Measurements from ENCODE around the gene PM20D2. TPM values are rescaled to one million over a fixed set of nuclear protein-coding genes. Genes with fewer than 3 reads are reported as not detected.

The PM20D2 gene
- total and polyA plus RNA-seq, 2 of the 13 experiments (the other 11 are each of a cell fraction or from before 2014, with no cell fraction given), result 13.3 to 26.3 TPM

- no peak for TF ChIP-seq SRSF4 (IDR thresholded peaks at IDR 0.05; ENCODE audit: low read depth, low read length, poor library complexity, severe bottlenecking)
Measured at GRCh38 chr6:89209457-89209856, 63.6 kb downstream of the PM20D2 start (continued).

- H3K9me3 ChIP-seq (ENCODE audit: low read length), result no peaks in the 10 kb centered on the region
- TF ChIP-seq ZFP82 (CRISPR knock-in tag; IDR thresholded peaks at IDR 0.05; ENCODE audit: borderline replicate concordance), result no peak
- TF ChIP-seq DNMT1 (CRISPR knock-in tag; IDR thresholded peaks at IDR 0.05), result no peak
- TF ChIP-seq PHF21A (CRISPR knock-in tag; IDR thresholded peaks at IDR 0.05), result no peak
- TF ChIP-seq KLF11 (CRISPR knock-in tag; IDR thresholded peaks at IDR 0.05), result no peak
- no peak for TF ChIP-seq BRF2 (CRISPR knock-in tag; IDR thresholded peaks at IDR 0.05)
- TF ChIP-seq ERF (CRISPR knock-in tag; IDR thresholded peaks at IDR 0.05), result no peak
- TF ChIP-seq NFE2L1 (CRISPR knock-in tag; IDR thresholded peaks at IDR 0.05; ENCODE audit: borderline replicate concordance), result no peak
- TF ChIP-seq, protein P1, sequence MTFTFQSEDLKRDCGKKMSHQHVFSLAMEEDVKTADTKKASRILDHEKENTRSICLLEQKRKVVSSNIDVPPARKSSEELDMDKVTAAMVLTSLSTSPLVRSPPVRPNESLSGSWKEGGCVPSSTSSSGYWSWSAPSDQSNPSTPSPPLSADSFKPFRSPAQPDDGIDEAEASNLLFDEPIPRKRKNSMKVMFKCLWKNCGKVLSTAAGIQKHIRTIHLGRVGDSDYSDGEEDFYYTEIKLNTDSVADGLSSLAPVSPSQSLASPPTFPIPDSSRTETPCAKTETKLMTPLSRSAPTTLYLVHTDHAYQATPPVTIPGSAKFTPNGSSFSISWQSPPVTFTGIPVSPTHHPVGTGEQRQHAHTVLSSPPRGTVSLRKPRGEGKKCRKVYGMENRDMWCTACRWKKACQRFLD (CRISPR knock-in tag; IDR thresholded peaks at IDR 0.05; ENCODE audit: borderline replicate concordance), result no peak
- no peak for TF ChIP-seq ARNT2 (CRISPR knock-in tag; IDR thresholded peaks at IDR 0.05; ENCODE audit: low read depth)
- no peak for TF ChIP-seq RAD51 (IDR thresholded peaks at IDR 0.05; ENCODE audit: borderline replicate concordance)
- TF ChIP-seq, protein P2, sequence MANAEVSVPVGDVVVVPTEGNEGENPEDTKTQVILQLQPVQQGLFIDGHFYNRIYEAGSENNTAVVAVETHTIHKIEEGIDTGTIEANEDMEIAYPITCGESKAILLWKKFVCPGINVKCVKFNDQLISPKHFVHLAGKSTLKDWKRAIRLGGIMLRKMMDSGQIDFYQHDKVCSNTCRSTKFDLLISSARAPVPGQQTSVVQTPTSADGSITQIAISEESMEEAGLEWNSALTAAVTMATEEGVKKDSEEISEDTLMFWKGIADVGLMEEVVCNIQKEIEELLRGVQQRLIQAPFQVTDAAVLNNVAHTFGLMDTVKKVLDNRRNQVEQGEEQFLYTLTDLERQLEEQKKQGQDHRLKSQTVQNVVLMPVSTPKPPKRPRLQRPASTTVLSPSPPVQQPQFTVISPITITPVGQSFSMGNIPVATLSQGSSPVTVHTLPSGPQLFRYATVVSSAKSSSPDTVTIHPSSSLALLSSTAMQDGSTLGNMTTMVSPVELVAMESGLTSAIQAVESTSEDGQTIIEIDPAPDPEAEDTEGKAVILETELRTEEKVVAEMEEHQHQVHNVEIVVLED (CRISPR knock-in tag; IDR thresholded peaks at IDR 0.05; ENCODE audit: borderline replicate concordance), result no peak
- TF ChIP-seq, protein P3, sequence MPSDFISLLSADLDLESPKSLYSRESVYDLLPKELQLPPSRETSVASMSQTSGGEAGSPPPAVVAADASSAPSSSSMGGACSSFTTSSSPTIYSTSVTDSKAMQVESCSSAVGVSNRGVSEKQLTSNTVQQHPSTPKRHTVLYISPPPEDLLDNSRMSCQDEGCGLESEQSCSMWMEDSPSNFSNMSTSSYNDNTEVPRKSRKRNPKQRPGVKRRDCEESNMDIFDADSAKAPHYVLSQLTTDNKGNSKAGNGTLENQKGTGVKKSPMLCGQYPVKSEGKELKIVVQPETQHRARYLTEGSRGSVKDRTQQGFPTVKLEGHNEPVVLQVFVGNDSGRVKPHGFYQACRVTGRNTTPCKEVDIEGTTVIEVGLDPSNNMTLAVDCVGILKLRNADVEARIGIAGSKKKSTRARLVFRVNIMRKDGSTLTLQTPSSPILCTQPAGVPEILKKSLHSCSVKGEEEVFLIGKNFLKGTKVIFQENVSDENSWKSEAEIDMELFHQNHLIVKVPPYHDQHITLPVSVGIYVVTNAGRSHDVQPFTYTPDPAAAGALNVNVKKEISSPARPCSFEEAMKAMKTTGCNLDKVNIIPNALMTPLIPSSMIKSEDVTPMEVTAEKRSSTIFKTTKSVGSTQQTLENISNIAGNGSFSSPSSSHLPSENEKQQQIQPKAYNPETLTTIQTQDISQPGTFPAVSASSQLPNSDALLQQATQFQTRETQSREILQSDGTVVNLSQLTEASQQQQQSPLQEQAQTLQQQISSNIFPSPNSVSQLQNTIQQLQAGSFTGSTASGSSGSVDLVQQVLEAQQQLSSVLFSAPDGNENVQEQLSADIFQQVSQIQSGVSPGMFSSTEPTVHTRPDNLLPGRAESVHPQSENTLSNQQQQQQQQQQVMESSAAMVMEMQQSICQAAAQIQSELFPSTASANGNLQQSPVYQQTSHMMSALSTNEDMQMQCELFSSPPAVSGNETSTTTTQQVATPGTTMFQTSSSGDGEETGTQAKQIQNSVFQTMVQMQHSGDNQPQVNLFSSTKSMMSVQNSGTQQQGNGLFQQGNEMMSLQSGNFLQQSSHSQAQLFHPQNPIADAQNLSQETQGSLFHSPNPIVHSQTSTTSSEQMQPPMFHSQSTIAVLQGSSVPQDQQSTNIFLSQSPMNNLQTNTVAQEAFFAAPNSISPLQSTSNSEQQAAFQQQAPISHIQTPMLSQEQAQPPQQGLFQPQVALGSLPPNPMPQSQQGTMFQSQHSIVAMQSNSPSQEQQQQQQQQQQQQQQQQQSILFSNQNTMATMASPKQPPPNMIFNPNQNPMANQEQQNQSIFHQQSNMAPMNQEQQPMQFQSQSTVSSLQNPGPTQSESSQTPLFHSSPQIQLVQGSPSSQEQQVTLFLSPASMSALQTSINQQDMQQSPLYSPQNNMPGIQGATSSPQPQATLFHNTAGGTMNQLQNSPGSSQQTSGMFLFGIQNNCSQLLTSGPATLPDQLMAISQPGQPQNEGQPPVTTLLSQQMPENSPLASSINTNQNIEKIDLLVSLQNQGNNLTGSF (CRISPR knock-in tag; IDR thresholded peaks at IDR 0.05), result no peak
- no peak for TF ChIP-seq ZNF282 (IDR thresholded peaks at IDR 0.05; ENCODE audit: partially characterized antibody)
- ChIA-PET CTCF (ENCODE audit: low intra/inter-chr PET ratio, low total read pairs) (no interaction called here), POLR2A (no interaction called here)
- no peaks in the 10 kb centered on the region for H3K36me3 ChIP-seq (replicated peaks in 1 of 2; ENCODE audit: control insufficient read depth in 1 of 2, insufficient read depth in 2 of 2, low read length in 2 of 2)
- no peak for DNase-seq (ENCODE audit: low spot score)
- no peak overlapping the region for H2AFZ ChIP-seq (ENCODE audit: low read length)
- H3K27ac ChIP-seq (ENCODE audit: extremely low read length, insufficient read depth, low read length), result no peak overlapping the region
- no peak overlapping the region for H3K4me2 ChIP-seq (ENCODE audit: low read depth, low read length)
- H3K9ac ChIP-seq (ENCODE audit: insufficient read depth, low read depth, low read length), result no peak overlapping the region
- H4K20me1 ChIP-seq (ENCODE audit: insufficient read depth, low read length), result no peaks in the 10 kb centered on the region
- no peak for ATAC-seq
- in situ Hi-C loops (cut with HindIII; ENCODE audit: extremely low pct_ligation_motif_present, low pct_unique_long_range_greater_than_20kb) (no loop called here), intact Hi-C loops (cut with micrococcal nuclease; ENCODE audit: unreplicated experiment) (no loop called here)
- H3K27me3 ChIP-seq (ENCODE audit: control insufficient read depth in 1 of 2, insufficient read depth in 2 of 2, low read length in 2 of 2), result no peaks in the 10 kb centered on the region
- FAIRE-seq, result no peak
- no peak overlapping the region for H3K4me3 ChIP-seq (replicated peaks in 1 of 3; ENCODE audit: insufficient read depth in 1 of 3, low read depth in 2 of 3, low read length in 3 of 3)
- no peaks in the 10 kb centered on the region for H3K79me2 ChIP-seq (ENCODE audit: insufficient read depth, low read length)
- no TSS peak for BruUV-seq (replicated peaks)
- H3K4me1 ChIP-seq (ENCODE audit: insufficient read depth, low read length), result no peaks in the 10 kb centered on the region
- 39% methylated on average over 5 of the region's 5 CpGs for WGBS (ENCODE audit: low lambda C conversion rate)
Measured at GRCh38 chr6:89212472-89212871, 66.6 kb downstream of the PM20D2 start.

All from HepG2 (cell line).